ENCODE data around the gene MC3R.

MC3R gene

GRCh38 chr20:56247954-56248782 is at the start of gene MC3R:
Gene MC3R (plus strand): TSS chr20:56248732. CDS start chr20:56248844, 112 bp downstream.
- DNase-seq (ENCODE audit: low read depth): peak; percentile 45
- peak; percentile 62 for TF ChIP-seq CTCF (conservative IDR thresholded peaks at IDR 0.05; ENCODE audit: low read depth, low read length)
- no peak within 1 kb of the TSS for H3K4me3 ChIP-seq (ENCODE audit: low read depth, low read length)

GRCh38 chr20:56200456-56200855 is 48.1 kb upstream of the MC3R start:
- H3K4me3 ChIP-seq (ENCODE audit: low read depth, low read length): no peak overlapping the region
- TF ChIP-seq CTCF (conservative IDR thresholded peaks at IDR 0.05; ENCODE audit: low read depth, low read length): peak; percentile 33
- peak; percentile 5 for DNase-seq (ENCODE audit: low read depth)

- H3K4me3 ChIP-seq (ENCODE audit: low read depth, low read length): no peak overlapping the region
- TF ChIP-seq CTCF (conservative IDR thresholded peaks at IDR 0.05; ENCODE audit: low read depth, low read length): peak; percentile 46
- peak; percentile 28 for DNase-seq (ENCODE audit: low read depth)
Measured at GRCh38 chr20:56202493-56203077, 45.9 kb upstream of the MC3R start.

GRCh38 chr20:56204206-56204605 is 44.3 kb upstream of the MC3R start:
- no peak for TF ChIP-seq CTCF (conservative IDR thresholded peaks at IDR 0.05; ENCODE audit: low read depth, low read length)
- H3K4me3 ChIP-seq (ENCODE audit: low read depth, low read length): no peak overlapping the region
- DNase-seq (ENCODE audit: low read depth): no peak

- DNase-seq (ENCODE audit: low read depth): no peak
- no peak for TF ChIP-seq CTCF (conservative IDR thresholded peaks at IDR 0.05; ENCODE audit: low read depth, low read length)
- no peak overlapping the region for H3K4me3 ChIP-seq (ENCODE audit: low read depth, low read length)
Measured at GRCh38 chr20:56205346-56205745, 43.2 kb upstream of the MC3R start.

- TF ChIP-seq CTCF (conservative IDR thresholded peaks at IDR 0.05; ENCODE audit: low read depth, low read length): no peak
- DNase-seq (ENCODE audit: low read depth): no peak
- no peak overlapping the region for H3K4me3 ChIP-seq (ENCODE audit: low read depth, low read length)
Measured at GRCh38 chr20:56207656-56208055, 40.9 kb upstream of the MC3R start.
